Measurements from ENCODE around the gene MAPK4. TPM values are rescaled to one million over a fixed set of nuclear protein-coding genes. Genes with fewer than 3 reads are reported as not detected.

Gene MAPK4
- total RNA-seq, 1 experiment from 2014 or later = not detected

DNA sequence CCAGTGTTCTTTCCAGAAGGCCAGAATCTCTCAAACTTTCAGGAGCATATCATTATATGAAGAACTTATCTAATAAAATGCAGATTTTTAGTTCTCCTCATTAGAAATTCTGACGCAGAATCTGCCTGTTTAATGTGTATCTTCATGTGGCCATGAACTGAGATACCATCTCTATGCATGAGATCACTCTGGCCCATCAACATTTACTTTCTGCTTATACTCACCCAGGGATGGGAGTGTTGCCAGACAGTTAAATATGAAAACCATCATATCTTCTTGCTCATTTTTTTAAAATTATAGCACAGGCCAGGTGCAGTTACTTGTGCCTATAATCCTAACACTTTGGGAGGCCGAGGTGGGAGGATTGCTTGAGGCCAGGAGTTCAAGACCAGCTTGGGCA, 60.4 kb downstream of the MAPK4 start:
- H4K20me1 ChIP-seq (ENCODE audit: insufficient read depth) = no peaks in the 10 kb centered on the region

DNA sequence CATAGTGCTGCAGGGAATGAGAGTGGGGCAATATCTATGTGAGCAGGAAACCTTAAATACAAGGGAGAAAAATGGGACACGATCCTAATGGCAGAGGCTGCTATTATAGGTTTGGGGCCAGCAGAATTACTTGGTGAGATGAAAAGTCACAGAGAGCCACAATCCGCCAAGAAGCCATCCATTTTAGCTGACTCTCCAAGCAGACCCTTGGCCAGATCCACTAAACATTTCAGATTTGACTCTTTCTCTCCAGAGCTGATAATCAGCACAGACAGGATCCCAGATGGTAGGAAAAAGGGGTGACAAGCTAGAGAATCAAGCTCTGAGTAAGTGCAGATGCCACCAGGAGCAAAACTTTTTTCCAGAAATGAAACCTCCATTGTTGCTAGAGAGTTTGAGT, 61.5 kb downstream of the MAPK4 start:
- CTCF ChIA-PET = no interaction called here
- no peaks in the 10 kb centered on the region for H3F3A ChIP-seq (ENCODE audit: insufficient read depth, low read depth)
- no peaks in the 10 kb centered on the region for H4K20me1 ChIP-seq (ENCODE audit: insufficient read depth)
- H3K4me2 ChIP-seq = no peak overlapping the region
- TF ChIP-seq EZH2 (IDR thresholded peaks at IDR 0.05; ENCODE audit: low read depth) = no peak
- TF ChIP-seq, protein P1, sequence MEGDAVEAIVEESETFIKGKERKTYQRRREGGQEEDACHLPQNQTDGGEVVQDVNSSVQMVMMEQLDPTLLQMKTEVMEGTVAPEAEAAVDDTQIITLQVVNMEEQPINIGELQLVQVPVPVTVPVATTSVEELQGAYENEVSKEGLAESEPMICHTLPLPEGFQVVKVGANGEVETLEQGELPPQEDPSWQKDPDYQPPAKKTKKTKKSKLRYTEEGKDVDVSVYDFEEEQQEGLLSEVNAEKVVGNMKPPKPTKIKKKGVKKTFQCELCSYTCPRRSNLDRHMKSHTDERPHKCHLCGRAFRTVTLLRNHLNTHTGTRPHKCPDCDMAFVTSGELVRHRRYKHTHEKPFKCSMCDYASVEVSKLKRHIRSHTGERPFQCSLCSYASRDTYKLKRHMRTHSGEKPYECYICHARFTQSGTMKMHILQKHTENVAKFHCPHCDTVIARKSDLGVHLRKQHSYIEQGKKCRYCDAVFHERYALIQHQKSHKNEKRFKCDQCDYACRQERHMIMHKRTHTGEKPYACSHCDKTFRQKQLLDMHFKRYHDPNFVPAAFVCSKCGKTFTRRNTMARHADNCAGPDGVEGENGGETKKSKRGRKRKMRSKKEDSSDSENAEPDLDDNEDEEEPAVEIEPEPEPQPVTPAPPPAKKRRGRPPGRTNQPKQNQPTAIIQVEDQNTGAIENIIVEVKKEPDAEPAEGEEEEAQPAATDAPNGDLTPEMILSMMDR (conservative IDR thresholded peaks at IDR 0.05) = no peak
- intact Hi-C loops (cut with micrococcal nuclease; ENCODE audit: unreplicated experiment) = no loop called here
- H3K9me2 ChIP-seq (ENCODE audit: insufficient read depth) = no peaks in the 10 kb centered on the region
- no peak for DNase-seq
- H3K27ac ChIP-seq = no peak overlapping the region
- no peak overlapping the region for H3K4me3 ChIP-seq
- no peaks in the 10 kb centered on the region for H3K36me3 ChIP-seq (ENCODE audit: low read depth)
- H3K79me2 ChIP-seq (ENCODE audit: low read depth) = no peaks in the 10 kb centered on the region
- BruUV-seq (replicated peaks) = no TSS peak
- no peaks in the 10 kb centered on the region for H3K27me3 ChIP-seq (ENCODE audit: insufficient read depth, low read depth)
- H3K9me3 ChIP-seq (ENCODE audit: insufficient read depth, low read depth) = no peaks in the 10 kb centered on the region
- POLR2A ChIA-PET (ENCODE audit: unreplicated experiment) = no interaction called here
- H2AFZ ChIP-seq = no peak overlapping the region
- no peaks in the 10 kb centered on the region for H3K4me1 ChIP-seq (replicated peaks; ENCODE audit: insufficient read depth)

More for the DNA sequence above, 60.4 kb downstream of the MAPK4 start:
- no peak overlapping the region for H2AFZ ChIP-seq
- no peak overlapping the region for H3K27ac ChIP-seq
- H3K4me1 ChIP-seq (replicated peaks; ENCODE audit: insufficient read depth) = no peaks in the 10 kb centered on the region; the same call in 1 of the 2 replicates
- TF ChIP-seq, protein P1 (conservative IDR thresholded peaks at IDR 0.05) = no peak
- TF ChIP-seq EZH2 (IDR thresholded peaks at IDR 0.05; ENCODE audit: low read depth) = no peak
- no peaks in the 10 kb centered on the region for H3K27me3 ChIP-seq (ENCODE audit: insufficient read depth, low read depth)
- intact Hi-C loops (cut with micrococcal nuclease; ENCODE audit: unreplicated experiment) = no loop called here
- H3K9me2 ChIP-seq (ENCODE audit: insufficient read depth) = no peaks in the 10 kb centered on the region
- DNase-seq = no peak
- ChIA-PET POLR2A (ENCODE audit: unreplicated experiment) (no interaction called here), CTCF (no interaction called here)
- H3K36me3 ChIP-seq (ENCODE audit: low read depth) = no peaks in the 10 kb centered on the region
- BruUV-seq (replicated peaks) = no TSS peak
- no peaks in the 10 kb centered on the region for H3K9me3 ChIP-seq (ENCODE audit: insufficient read depth, low read depth)
- no peak overlapping the region for H3K4me2 ChIP-seq
- H3K79me2 ChIP-seq (ENCODE audit: low read depth) = no peaks in the 10 kb centered on the region
- no peaks in the 10 kb centered on the region for H3F3A ChIP-seq (ENCODE audit: insufficient read depth, low read depth)
- H3K4me3 ChIP-seq = no peak overlapping the region

DNA sequence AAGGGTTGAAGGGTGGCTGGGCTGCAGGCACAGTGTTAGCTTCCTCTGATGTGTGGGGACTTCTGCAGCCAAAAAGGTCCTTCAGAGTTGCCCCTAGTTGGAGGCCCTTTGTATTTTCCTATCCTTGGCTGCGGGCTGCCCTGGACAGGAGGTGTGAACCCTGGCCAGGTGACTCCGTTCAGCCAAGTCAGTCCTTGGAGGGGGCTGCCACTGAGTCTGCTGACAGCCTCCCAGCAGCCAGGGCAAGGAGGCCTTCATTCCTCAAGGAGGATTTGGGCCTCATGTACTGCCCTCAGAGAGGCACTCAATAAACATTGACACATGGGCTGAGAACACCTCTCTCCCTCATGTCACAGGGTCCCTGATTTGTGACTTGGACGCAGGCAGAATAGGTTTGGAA, 62.4 kb downstream of the MAPK4 start:
- CTCF ChIA-PET = no interaction called here
- H3K79me2 ChIP-seq (ENCODE audit: low read depth) = no peaks in the 10 kb centered on the region
- no peaks in the 10 kb centered on the region for H3K9me3 ChIP-seq (ENCODE audit: insufficient read depth, low read depth)
- BruUV-seq (replicated peaks) = no TSS peak
- H3K27ac ChIP-seq = no peak overlapping the region
- H3K9me2 ChIP-seq (ENCODE audit: insufficient read depth) = no peaks in the 10 kb centered on the region
- no peaks in the 10 kb centered on the region for H4K20me1 ChIP-seq (ENCODE audit: insufficient read depth)
- H2AFZ ChIP-seq = no peak overlapping the region
- H3K27me3 ChIP-seq (ENCODE audit: insufficient read depth, low read depth) = no peaks in the 10 kb centered on the region
- no peak overlapping the region for H3K4me3 ChIP-seq
- no peaks in the 10 kb centered on the region for H3F3A ChIP-seq (ENCODE audit: insufficient read depth, low read depth)
- TF ChIP-seq, protein P1 (conservative IDR thresholded peaks at IDR 0.05) = no peak
- no peak for TF ChIP-seq EZH2 (IDR thresholded peaks at IDR 0.05; ENCODE audit: low read depth)
- H3K4me2 ChIP-seq = no peak overlapping the region
- intact Hi-C loops (cut with micrococcal nuclease; ENCODE audit: unreplicated experiment) = no loop called here
- POLR2A ChIA-PET (ENCODE audit: unreplicated experiment) = no interaction called here
- H3K36me3 ChIP-seq (ENCODE audit: low read depth) = no peaks in the 10 kb centered on the region
- no peak for DNase-seq
- H3K4me1 ChIP-seq (replicated peaks; ENCODE audit: insufficient read depth) = no peaks in the 10 kb centered on the region
